Measurements from ENCODE around the gene CACNA1I.

GRCh38 chr22:39735776-39736175 lies 165.2 kb downstream of the CACNA1I start:
- TF ChIP-seq CTCF (IDR thresholded peaks at IDR 0.05; ENCODE audit: insufficient read depth, low read length, poor library complexity, severe bottlenecking) (no peak), EZH2phosphoT487 (conservative IDR thresholded peaks at IDR 0.05; ENCODE audit: low read length) (no peak)

Measured in SU-DHL-6 (cell line).